Measurements from ENCODE around the gene TMC1.

Gene TMC1

GRCh38 chr9:72627956-72628540, 106.6 kb downstream of the TMC1 start:
- Histone ChIP-seq H4K20me1 (ENCODE audit: insufficient read depth, low read length) (no peaks in the 10 kb centered on the region), H2AFZ (ENCODE audit: low read depth, low read length) (no peak overlapping the region), H3K9ac (ENCODE audit: low read length) (no peak overlapping the region), H3K4me1 (ENCODE audit: low read length) (no peaks in the 10 kb centered on the region), H3K79me2 (ENCODE audit: low read length) (no peaks in the 10 kb centered on the region), H3K36me3 (replicated peaks; ENCODE audit: low read depth, low read length) (no peaks in the 10 kb centered on the region), H3K27ac (ENCODE audit: low read length) (no peak overlapping the region), H3K27me3 (ENCODE audit: low read depth, low read length) (no peaks in the 10 kb centered on the region), H3K4me3 (ENCODE audit: low read length) (no peak overlapping the region), H3K4me2 (ENCODE audit: low read length) (no peak overlapping the region), H3K9me3 (ENCODE audit: insufficient read depth, low read length) (no peaks in the 10 kb centered on the region)
- TF ChIP-seq EZH2phosphoT487 (IDR thresholded peaks at IDR 0.05; ENCODE audit: low read depth) = no peak
- TF ChIP-seq CTCF (IDR thresholded peaks at IDR 0.05; ENCODE audit: low read depth, low read length) = no peak

- H3K9me3 ChIP-seq (ENCODE audit: insufficient read depth, low read length) = no peaks in the 10 kb centered on the region
- no peak overlapping the region for H3K4me2 ChIP-seq (ENCODE audit: low read length)
- no peak overlapping the region for H3K4me3 ChIP-seq (ENCODE audit: low read length)
- TF ChIP-seq EZH2phosphoT487 (IDR thresholded peaks at IDR 0.05; ENCODE audit: low read depth) (no peak), CTCF (IDR thresholded peaks at IDR 0.05; ENCODE audit: low read depth, low read length) (no peak)
- no peak overlapping the region for H3K9ac ChIP-seq (ENCODE audit: low read length)
- H3K27ac ChIP-seq (ENCODE audit: low read length) = no peak overlapping the region
- no peaks in the 10 kb centered on the region for H3K36me3 ChIP-seq (replicated peaks; ENCODE audit: low read depth, low read length)
- no peaks in the 10 kb centered on the region for H4K20me1 ChIP-seq (ENCODE audit: insufficient read depth, low read length)
- no peak overlapping the region for H2AFZ ChIP-seq (ENCODE audit: low read depth, low read length)
- peaks cover 2% of the 10 kb centered on the region; the same call in 1 of the 2 replicates for H3K4me1 ChIP-seq (ENCODE audit: low read length)
- H3K27me3 ChIP-seq (ENCODE audit: low read depth, low read length) = no peaks in the 10 kb centered on the region
- no peaks in the 10 kb centered on the region for H3K79me2 ChIP-seq (ENCODE audit: low read length)
Measured at GRCh38 chr9:72633966-72634365, 112.6 kb downstream of the TMC1 start.

GRCh38 chr9:72635197-72635596, 113.8 kb downstream of the TMC1 start:
- Histone ChIP-seq H3K9me3 (ENCODE audit: insufficient read depth, low read length) (no peaks in the 10 kb centered on the region), H3K4me2 (ENCODE audit: low read length) (no peak overlapping the region), H3K27me3 (ENCODE audit: low read depth, low read length) (no peaks in the 10 kb centered on the region), H3K27ac (ENCODE audit: low read length) (no peak overlapping the region), H4K20me1 (ENCODE audit: insufficient read depth, low read length) (no peaks in the 10 kb centered on the region), H3K4me1 (ENCODE audit: low read length) (peaks cover 2% of the 10 kb centered on the region; the same call in 1 of the 2 replicates), H3K79me2 (ENCODE audit: low read length) (no peaks in the 10 kb centered on the region), H2AFZ (ENCODE audit: low read depth, low read length) (no peak overlapping the region), H3K4me3 (ENCODE audit: low read length) (no peak overlapping the region), H3K36me3 (replicated peaks; ENCODE audit: low read depth, low read length) (no peaks in the 10 kb centered on the region), H3K9ac (ENCODE audit: low read length) (no peak overlapping the region)
- no peak for TF ChIP-seq CTCF (IDR thresholded peaks at IDR 0.05; ENCODE audit: low read depth, low read length)
- no peak for TF ChIP-seq EZH2phosphoT487 (IDR thresholded peaks at IDR 0.05; ENCODE audit: low read depth)

GRCh38 chr9:72636621-72637020, 115.2 kb downstream of the TMC1 start:
- no peaks in the 10 kb centered on the region for H3K36me3 ChIP-seq (replicated peaks; ENCODE audit: low read depth, low read length)
- TF ChIP-seq EZH2phosphoT487 (IDR thresholded peaks at IDR 0.05; ENCODE audit: low read depth) (no peak), CTCF (IDR thresholded peaks at IDR 0.05; ENCODE audit: low read depth, low read length) (no peak)
- H3K4me2 ChIP-seq (ENCODE audit: low read length) = no peak overlapping the region
- no peaks in the 10 kb centered on the region for H3K27me3 ChIP-seq (ENCODE audit: low read depth, low read length)
- H2AFZ ChIP-seq (ENCODE audit: low read depth, low read length) = no peak overlapping the region
- no peaks in the 10 kb centered on the region for H3K79me2 ChIP-seq (ENCODE audit: low read length)
- H3K27ac ChIP-seq (ENCODE audit: low read length) = no peak overlapping the region
- H4K20me1 ChIP-seq (ENCODE audit: insufficient read depth, low read length) = no peaks in the 10 kb centered on the region
- no peak overlapping the region for H3K9ac ChIP-seq (ENCODE audit: low read length)
- peaks cover 2% of the 10 kb centered on the region; the same call in 1 of the 2 replicates for H3K4me1 ChIP-seq (ENCODE audit: low read length)
- H3K9me3 ChIP-seq (ENCODE audit: insufficient read depth, low read length) = no peaks in the 10 kb centered on the region
- no peak overlapping the region for H3K4me3 ChIP-seq (ENCODE audit: low read length)

Measured in OCI-LY3 (cell line).